ENCODE data around the gene AGRN.

DNA sequence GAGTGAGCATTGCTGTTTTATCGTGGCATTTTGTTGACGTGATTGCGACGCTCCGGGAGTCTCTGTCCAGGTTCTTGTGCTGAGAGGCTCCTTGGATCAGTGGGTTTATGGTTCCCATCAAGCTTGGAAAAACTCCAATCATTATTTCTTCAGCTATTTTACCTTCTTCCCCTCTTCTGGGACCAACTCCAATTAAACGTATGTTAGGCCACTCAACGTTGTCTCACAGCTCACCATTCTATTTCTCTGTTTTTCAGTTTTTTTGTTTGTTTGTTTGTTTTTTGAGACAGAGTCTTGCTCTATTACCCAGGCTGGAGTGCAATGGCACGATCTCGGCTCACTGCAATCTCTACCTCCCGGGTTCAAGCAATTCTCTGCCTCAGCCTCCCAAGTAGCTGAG lies 28.0 kb upstream of the AGRN start:
- TF ChIP-seq POLR2A (IDR thresholded peaks at IDR 0.05) (no peak), POLR2AphosphoS5 (IDR thresholded peaks at IDR 0.05) (no peak)
